Stomach smooth muscle (tissue), 2 donors: ENCODE data around the gene DNM2.

Experiments
- H3K27ac ChIP-seq: one replicate; pipeline ENCODE4 v1.7.0; 2013; ENCODE audit warnings: mild to moderate bottlenecking, low read length, inconsistent platforms
- H3K27me3 ChIP-seq, 2 donors: one replicate each; pipeline ENCODE4 v1.7.0; 2013; ENCODE audit warnings: low read length in 2 of 2; ENCODE audit not compliant: insufficient read depth in 2 of 2, control insufficient read depth in 1 of 2
- H3K36me3 ChIP-seq, 2 donors: one replicate each; pipeline ENCODE4 v1.7.0; 2013; ENCODE audit warnings: low read length in 2 of 2; ENCODE audit not compliant: control insufficient read depth in 2 of 2, insufficient read depth in 2 of 2
- H3K4me1 ChIP-seq: one replicate; pipeline ENCODE4 v1.7.0; 2013; ENCODE audit warnings: low read length; ENCODE audit not compliant: control insufficient read depth, insufficient read depth
- H3K4me3 ChIP-seq, 2 donors: one replicate each; pipeline ENCODE4 v1.7.0; 2013; ENCODE audit warnings: low read length in 2 of 2
- H3K9ac ChIP-seq, 2 donors: one replicate each; pipeline ENCODE4 v1.7.0; 2013; ENCODE audit warnings: low read length in 2 of 2, mild to moderate bottlenecking in 1 of 2
- H3K9me3 ChIP-seq, 2 donors: one replicate each; pipeline ENCODE4 v1.7.0; 2013; ENCODE audit warnings: low read length in 2 of 2; ENCODE audit not compliant: control insufficient read depth in 2 of 2
- donor health status: healthy.
- donor health status: Pancreatic carcinoma.

Gene DNM2

GRCh38 chr19:10725415-10725814 is 7.5 kb downstream of the DNM2 start:
- no peak overlapping the region for H3K27ac ChIP-seq
- H3K36me3 ChIP-seq: peaks cover 0 to 2% of the 10 kb centered on the region in 2 donors
- H3K27me3 ChIP-seq: no peaks in the 10 kb centered on the region
- H3K9ac ChIP-seq: no peak overlapping the region
- H3K4me1 ChIP-seq: peaks cover 10% of the 10 kb centered on the region
- no peaks in the 10 kb centered on the region for H3K9me3 ChIP-seq
- no peak overlapping the region for H3K4me3 ChIP-seq

- no peaks in the 10 kb centered on the region for H3K36me3 ChIP-seq
- no peaks in the 10 kb centered on the region for H3K9me3 ChIP-seq
- no peaks in the 10 kb centered on the region for H3K27me3 ChIP-seq
- H3K27ac ChIP-seq: no peak overlapping the region
- no peak overlapping the region for H3K9ac ChIP-seq
- no peak overlapping the region for H3K4me3 ChIP-seq
- H3K4me1 ChIP-seq: peaks cover 11% of the 10 kb centered on the region
Observed at GRCh38 chr19:10726268-10726667, 8.4 kb downstream of the DNM2 start.

GRCh38 chr19:10727685-10728201 is 9.9 kb downstream of the DNM2 start:
- H3K4me3 ChIP-seq: no peak overlapping the region
- no peak overlapping the region for H3K27ac ChIP-seq
- H3K9ac ChIP-seq: no peak overlapping the region
- H3K9me3 ChIP-seq: no peaks in the 10 kb centered on the region
- H3K36me3 ChIP-seq: no peaks in the 10 kb centered on the region
- no peaks in the 10 kb centered on the region for H3K27me3 ChIP-seq
- H3K4me1 ChIP-seq: peaks cover 11% of the 10 kb centered on the region

- Histone ChIP-seq H3K4me3 (no peak overlapping the region), H3K9ac (no peak overlapping the region), H3K27ac (no peak overlapping the region), H3K4me1 (peaks cover 11% of the 10 kb centered on the region), H3K9me3 (no peaks in the 10 kb centered on the region), H3K36me3 (no peaks in the 10 kb centered on the region), H3K27me3 (no peaks in the 10 kb centered on the region)
Observed at GRCh38 chr19:10729411-10729810, 11.5 kb downstream of the DNM2 start.

GRCh38 chr19:10730932-10731331 is 13.1 kb downstream of the DNM2 start:
- Histone ChIP-seq H3K27ac (no peak overlapping the region), H3K4me3 (no peak overlapping the region), H3K9ac (no peak overlapping the region), H3K9me3 (no peaks in the 10 kb centered on the region), H3K36me3 (no peaks in the 10 kb centered on the region), H3K27me3 (no peaks in the 10 kb centered on the region), H3K4me1 (peaks cover 8% of the 10 kb centered on the region)

- H3K27ac ChIP-seq: no peak overlapping the region
- no peak overlapping the region for H3K4me3 ChIP-seq
- no peaks in the 10 kb centered on the region for H3K9me3 ChIP-seq
- no peaks in the 10 kb centered on the region for H3K27me3 ChIP-seq
- peaks cover 5% of the 10 kb centered on the region for H3K4me1 ChIP-seq
- H3K9ac ChIP-seq: no peak overlapping the region
- peaks cover 3% of the 10 kb centered on the region in 2 donors for H3K36me3 ChIP-seq
Observed at GRCh38 chr19:10735741-10736140, 17.9 kb downstream of the DNM2 start.

- Histone ChIP-seq H3K9ac (no peak overlapping the region), H3K4me3 (no peak overlapping the region), H3K27ac (no peak overlapping the region), H3K27me3 (no peaks in the 10 kb centered on the region), H3K4me1 (peaks cover 2% of the 10 kb centered on the region), H3K36me3 (peaks cover 3% of the 10 kb centered on the region in 2 donors), H3K9me3 (no peaks in the 10 kb centered on the region)
Observed at GRCh38 chr19:10736189-10736588, 18.3 kb downstream of the DNM2 start.

GRCh38 chr19:10736916-10737551 is 19.2 kb downstream of the DNM2 start:
- Histone ChIP-seq H3K36me3 (peaks cover 3% of the 10 kb centered on the region in 2 donors), H3K4me1 (peaks cover 2% of the 10 kb centered on the region)

GRCh38 chr19:10737722-10738121 is 19.8 kb downstream of the DNM2 start:
- Histone ChIP-seq H3K4me3 (no peak overlapping the region), H3K9me3 (no peaks in the 10 kb centered on the region), H3K4me1 (peaks cover 5% of the 10 kb centered on the region), H3K36me3 (peaks cover 3% of the 10 kb centered on the region in 2 donors), H3K27me3 (no peaks in the 10 kb centered on the region), H3K27ac (no peak overlapping the region), H3K9ac (no peak overlapping the region)

More at GRCh38 chr19:10736916-10737551, 19.2 kb downstream of the DNM2 start:
- Histone ChIP-seq H3K9ac (no peak overlapping the region), H3K4me3 (no peak overlapping the region), H3K9me3 (no peaks in the 10 kb centered on the region), H3K27me3 (no peaks in the 10 kb centered on the region), H3K27ac (no peak overlapping the region)

GRCh38 chr19:10740798-10741197 is 22.9 kb downstream of the DNM2 start:
- H3K27ac ChIP-seq: no peak overlapping the region

GRCh38 chr19:10742476-10742875 is 24.6 kb downstream of the DNM2 start:
- Histone ChIP-seq H3K9ac (no peak overlapping the region), H3K9me3 (no peaks in the 10 kb centered on the region), H3K4me3 (no peak overlapping the region), H3K27ac (no peak overlapping the region), H3K4me1 (peaks cover 9% of the 10 kb centered on the region), H3K27me3 (no peaks in the 10 kb centered on the region), H3K36me3 (peaks cover 0 to 2% of the 10 kb centered on the region in 2 donors)

More at GRCh38 chr19:10740798-10741197, 22.9 kb downstream of the DNM2 start:
- peaks cover 3% of the 10 kb centered on the region in 2 donors for H3K36me3 ChIP-seq
- H3K9me3 ChIP-seq: no peaks in the 10 kb centered on the region
- no peaks in the 10 kb centered on the region for H3K27me3 ChIP-seq
- H3K4me1 ChIP-seq: peaks cover 8% of the 10 kb centered on the region
- no peak overlapping the region for H3K9ac ChIP-seq
- no peak overlapping the region for H3K4me3 ChIP-seq
